Measurements from ENCODE around the gene UROD. TPM values are rescaled to one million over a fixed set of nuclear protein-coding genes. Genes with fewer than 3 reads are reported as not detected.

The UROD gene
- total RNA-seq, 2 experiments from 2014 or later = 109 to 113 TPM

- no peaks in the 10 kb centered on the region for H3K27me3 Mint-ChIP-seq
- H3K4me3 Mint-ChIP-seq = no peak overlapping the region
- no peak overlapping the region for H3K27ac Mint-ChIP-seq
- CTCF ChIA-PET = interaction anchor here (0.8 kb wide), 1 partner anchor 235 kb away, joined by 4 read pairs; no protein-coding TSS in a partner anchor
- no peak for ATAC-seq
- intact Hi-C loops (cut with micrococcal nuclease) = no loop called here
- no peaks in the 10 kb centered on the region for H3K4me1 Mint-ChIP-seq (ENCODE audit: low read depth)
- TF ChIP-seq, protein P1, sequence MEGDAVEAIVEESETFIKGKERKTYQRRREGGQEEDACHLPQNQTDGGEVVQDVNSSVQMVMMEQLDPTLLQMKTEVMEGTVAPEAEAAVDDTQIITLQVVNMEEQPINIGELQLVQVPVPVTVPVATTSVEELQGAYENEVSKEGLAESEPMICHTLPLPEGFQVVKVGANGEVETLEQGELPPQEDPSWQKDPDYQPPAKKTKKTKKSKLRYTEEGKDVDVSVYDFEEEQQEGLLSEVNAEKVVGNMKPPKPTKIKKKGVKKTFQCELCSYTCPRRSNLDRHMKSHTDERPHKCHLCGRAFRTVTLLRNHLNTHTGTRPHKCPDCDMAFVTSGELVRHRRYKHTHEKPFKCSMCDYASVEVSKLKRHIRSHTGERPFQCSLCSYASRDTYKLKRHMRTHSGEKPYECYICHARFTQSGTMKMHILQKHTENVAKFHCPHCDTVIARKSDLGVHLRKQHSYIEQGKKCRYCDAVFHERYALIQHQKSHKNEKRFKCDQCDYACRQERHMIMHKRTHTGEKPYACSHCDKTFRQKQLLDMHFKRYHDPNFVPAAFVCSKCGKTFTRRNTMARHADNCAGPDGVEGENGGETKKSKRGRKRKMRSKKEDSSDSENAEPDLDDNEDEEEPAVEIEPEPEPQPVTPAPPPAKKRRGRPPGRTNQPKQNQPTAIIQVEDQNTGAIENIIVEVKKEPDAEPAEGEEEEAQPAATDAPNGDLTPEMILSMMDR (IDR thresholded peaks at IDR 0.05) = no peak
- no peaks in the 10 kb centered on the region for H3K36me3 Mint-ChIP-seq (ENCODE audit: low read depth)
- no peak for DNase-seq
- H3K9me3 Mint-ChIP-seq = no peaks in the 10 kb centered on the region
- POLR2A ChIA-PET = interaction anchor here (0.7 to 1.0 kb wide), 2 partner anchors 207 to 238 kb away, joined by 3 read pairs; no protein-coding TSS in a partner anchor
These were observed 53.0 kb downstream of the UROD start for GRCh38 chr1:45065083-45065482.

Other genes with a start within 250 kb of the UROD start
- gene RPS8, start 236.7 kb upstream of the UROD start, total RNA-seq = 1,000 to 10,000 TPM; 3,218 to 3,314 TPM
- 1 to 10 TPM in 1 of 2 experiments, under 1 TPM in 1; 0.87 to 1.0 TPM for gene BEST4, start 224.1 kb upstream of the UROD start, total RNA-seq
- gene PLK3, start 211.9 kb upstream of the UROD start, total RNA-seq = 10 to 100 TPM; 36.4 to 36.6 TPM
- gene DYNLT4, start 204.9 kb upstream of the UROD start, total RNA-seq = 1 to 10 TPM in 1 of 2 experiments, under 1 TPM in 1; 0.36 to 1.1 TPM
- 1 to 10 TPM; 4.8 to 5.6 TPM for gene BTBD19, start 203.7 kb upstream of the UROD start, total RNA-seq
- gene PTCH2, start 169.0 kb upstream of the UROD start, total RNA-seq = under 1 TPM; 0.13 to 0.97 TPM
- 10 to 100 TPM; 40.5 to 45.3 TPM for gene EIF2B3, start 25.7 kb upstream of the UROD start, total RNA-seq
- gene HECTD3, start 930 bp upstream of the UROD start, total RNA-seq = 10 to 100 TPM; 16.4 to 16.9 TPM
- under 1 TPM; 0.70 to 0.87 TPM for gene ZSWIM5, start 194.4 kb downstream of the UROD start, total RNA-seq

All from activated CD8-positive, alpha-beta T cell treated with anti-CD3 and anti-CD28 coated beads for 36 hours (primary cell).